Glutamatergic neuron (in vitro differentiated cells): ENCODE measurements around the gene ZGPAT. TPM values are rescaled to one million over a fixed set of nuclear protein-coding genes. Genes with fewer than 3 reads are reported as not detected.
"Not testable (repeated sequence)": the region's sequence is repeated elsewhere in the genome, so short reads cannot be mapped to it uniquely, and the experiment has no call there.

Source experiments
- DNase-seq: peaks from one replicate; pipeline ENCODE4 v3.0.0; 2022
- H3K27ac Mint-ChIP-seq: one replicate; pipeline ENCODE4 v1.8.0; 2020; ENCODE audit warnings: mild to moderate bottlenecking, mixed read lengths, inconsistent platforms; ENCODE audit not compliant: unreplicated experiment
- H3K27me3 Mint-ChIP-seq: one replicate; pipeline ENCODE4 v1.8.0; 2020; ENCODE audit warnings: mild to moderate bottlenecking, moderate library complexity, mixed read lengths, inconsistent platforms; ENCODE audit not compliant: unreplicated experiment
- H3K36me3 Mint-ChIP-seq: one replicate; pipeline ENCODE4 v1.8.0; 2020; ENCODE audit warnings: mild to moderate bottlenecking, mixed read lengths, inconsistent platforms; ENCODE audit not compliant: unreplicated experiment
- H3K4me1 Mint-ChIP-seq: one replicate; pipeline ENCODE4 v1.8.0; 2020; ENCODE audit warnings: mild to moderate bottlenecking, low read depth, mixed read lengths, inconsistent platforms; ENCODE audit not compliant: unreplicated experiment
- H3K4me3 Mint-ChIP-seq: one replicate; pipeline ENCODE4 v1.8.0; 2020; ENCODE audit warnings: mild to moderate bottlenecking, mixed read lengths, inconsistent platforms; ENCODE audit not compliant: unreplicated experiment
- H3K9me3 Mint-ChIP-seq: one replicate; pipeline ENCODE4 v1.8.0; 2020; ENCODE audit warnings: mild to moderate bottlenecking, moderate library complexity, mixed read lengths, inconsistent platforms; ENCODE audit not compliant: unreplicated experiment
- CTCF ChIP-seq: fragments of 200-600 bp; sonication (generic); IDR thresholded peaks from one replicate; pipeline ENCODE4 v1.5.0; 2021; ENCODE audit not compliant: partially characterized antibody, unreplicated experiment
- total RNA-seq: library from RNA; stranded (reverse); fragmentation: NEBNext Ultra II Directional; extraction: Animal tissue kit (Norgen Biotek cat#: 25700); gene quantifications from one replicate; pipeline ENCODE4 v1.2.1, GENCODE V29; 2021; ENCODE audit not compliant: unreplicated experiment

The ZGPAT gene
- total RNA-seq, 1 donor from 2014 or later: 41.5 TPM

GRCh38 chr20:63712191-63712590 lies 4.4 kb downstream of the ZGPAT start:
- Mint-ChIP-seq H3K9me3 (peaks cover 3% of the 10 kb centered on the region), H3K27me3 (peaks cover 1% of the 10 kb centered on the region), H3K4me1 (peaks cover 11% of the 10 kb centered on the region), H3K36me3 (peaks cover 24% of the 10 kb centered on the region), H3K27ac (no peak overlapping the region), H3K4me3 (no peak overlapping the region)
- TF ChIP-seq CTCF: no peak
- DNase-seq: no peak

- Mint-ChIP-seq H3K27me3 (peaks cover 2% of the 10 kb centered on the region), H3K27ac (no peak overlapping the region), H3K4me1 (peaks cover 5% of the 10 kb centered on the region), H3K36me3 (peaks cover 32% of the 10 kb centered on the region), H3K4me3 (no peak overlapping the region), H3K9me3 (peaks cover 3% of the 10 kb centered on the region)
- TF ChIP-seq CTCF: no peak
- no peak for DNase-seq
These were observed 7.0 kb downstream of the ZGPAT start for GRCh38 chr20:63714858-63715257.

GRCh38 chr20:63718996-63719395 lies 11.2 kb downstream of the ZGPAT start:
- Mint-ChIP-seq H3K4me1 (no peaks in the 10 kb centered on the region), H3K27ac (no peak overlapping the region), H3K36me3 (peaks cover 16% of the 10 kb centered on the region), H3K4me3 (no peak overlapping the region), H3K9me3 (peaks cover 4% of the 10 kb centered on the region), H3K27me3 (peaks cover 2% of the 10 kb centered on the region)
- no peak for TF ChIP-seq CTCF
- no peak for DNase-seq

- H3K27me3 Mint-ChIP-seq, H3K9me3 Mint-ChIP-seq, DNase-seq, H3K27ac Mint-ChIP-seq, H3K4me3 Mint-ChIP-seq, H3K4me1 Mint-ChIP-seq: not testable (repeated sequence)
- H3K36me3 Mint-ChIP-seq: peaks cover 14% of the 10 kb centered on the region
These were observed 15.3 kb downstream of the ZGPAT start for GRCh38 chr20:63722967-63723622.

GRCh38 chr20:63730189-63730733 lies 22.4 kb downstream of the ZGPAT start:
- not testable (repeated sequence) for H3K36me3 Mint-ChIP-seq, H3K27ac Mint-ChIP-seq, H3K4me1 Mint-ChIP-seq, H3K27me3 Mint-ChIP-seq, DNase-seq, H3K4me3 Mint-ChIP-seq, H3K9me3 Mint-ChIP-seq

GRCh38 chr20:63731410-63731809 lies 23.6 kb downstream of the ZGPAT start:
- no peak for TF ChIP-seq CTCF
- Mint-ChIP-seq H3K4me3 (no peak overlapping the region), H3K27me3 (peaks cover 11% of the 10 kb centered on the region), H3K27ac (no peak overlapping the region), H3K36me3 (peaks cover 4% of the 10 kb centered on the region), H3K9me3 (peaks cover 7% of the 10 kb centered on the region), H3K4me1 (peaks cover 5% of the 10 kb centered on the region)
- no peak for DNase-seq
